Measurements from ENCODE around the gene CYP46A1. TPM values are rescaled to one million over a fixed set of nuclear protein-coding genes. Genes with fewer than 3 reads are reported as not detected.

Gene CYP46A1
- total and polyA plus RNA-seq, 7 donors: 0.09 to 1.5 (median 0.50) TPM

DNA sequence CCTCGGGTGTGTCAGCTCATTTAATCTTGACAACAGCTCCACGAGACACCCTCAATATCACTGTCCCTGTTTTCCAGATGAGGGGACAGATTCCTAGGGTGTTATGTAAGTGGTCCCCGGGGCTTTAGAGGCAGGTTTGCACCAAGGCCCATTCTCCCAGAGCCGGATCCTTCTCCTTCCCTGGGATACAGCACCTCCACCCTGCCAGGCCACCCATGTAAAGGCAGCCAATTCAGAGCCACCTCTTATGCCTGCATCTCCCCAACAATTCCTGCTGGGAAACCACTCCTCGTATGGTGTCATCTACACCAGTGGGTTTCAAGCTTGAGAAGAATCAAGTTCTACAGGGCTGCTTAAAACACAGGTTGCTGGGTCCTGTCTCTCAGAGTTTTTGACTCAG, 4.1 kb upstream of the CYP46A1 start:
- H3K27me3 ChIP-seq (ENCODE audit: insufficient read depth in 3 of 3, low read length in 2 of 3): peaks cover 0 to 10% (median 4%) of the 10 kb centered on the region in 3 donors
- no peaks in the 10 kb centered on the region for H3K4me1 ChIP-seq
- H3K9me3 ChIP-seq: no peaks in the 10 kb centered on the region
- H3K36me3 ChIP-seq (ENCODE audit: insufficient read depth in 1 of 2, low read depth in 1 of 2): no peaks in the 10 kb centered on the region
- no peak overlapping the region for H3K4me3 ChIP-seq
- intact Hi-C loops (cut with DNase I): loop anchor here in 1 of 2 donors (5.0 kb wide), 1 partner anchor 207 kb away; no protein-coding TSS in a partner anchor
- DNase-seq (no peak), ATAC-seq (no peak)
- TF ChIP-seq, protein P1, sequence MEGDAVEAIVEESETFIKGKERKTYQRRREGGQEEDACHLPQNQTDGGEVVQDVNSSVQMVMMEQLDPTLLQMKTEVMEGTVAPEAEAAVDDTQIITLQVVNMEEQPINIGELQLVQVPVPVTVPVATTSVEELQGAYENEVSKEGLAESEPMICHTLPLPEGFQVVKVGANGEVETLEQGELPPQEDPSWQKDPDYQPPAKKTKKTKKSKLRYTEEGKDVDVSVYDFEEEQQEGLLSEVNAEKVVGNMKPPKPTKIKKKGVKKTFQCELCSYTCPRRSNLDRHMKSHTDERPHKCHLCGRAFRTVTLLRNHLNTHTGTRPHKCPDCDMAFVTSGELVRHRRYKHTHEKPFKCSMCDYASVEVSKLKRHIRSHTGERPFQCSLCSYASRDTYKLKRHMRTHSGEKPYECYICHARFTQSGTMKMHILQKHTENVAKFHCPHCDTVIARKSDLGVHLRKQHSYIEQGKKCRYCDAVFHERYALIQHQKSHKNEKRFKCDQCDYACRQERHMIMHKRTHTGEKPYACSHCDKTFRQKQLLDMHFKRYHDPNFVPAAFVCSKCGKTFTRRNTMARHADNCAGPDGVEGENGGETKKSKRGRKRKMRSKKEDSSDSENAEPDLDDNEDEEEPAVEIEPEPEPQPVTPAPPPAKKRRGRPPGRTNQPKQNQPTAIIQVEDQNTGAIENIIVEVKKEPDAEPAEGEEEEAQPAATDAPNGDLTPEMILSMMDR (IDR thresholded peaks at IDR 0.05): no peak
- no peak overlapping the region for H3K27ac ChIP-seq
- 58 to 70% (median 62%) methylated on average over 5 of the region's 5 CpGs for WGBS, 3 donors

DNA sequence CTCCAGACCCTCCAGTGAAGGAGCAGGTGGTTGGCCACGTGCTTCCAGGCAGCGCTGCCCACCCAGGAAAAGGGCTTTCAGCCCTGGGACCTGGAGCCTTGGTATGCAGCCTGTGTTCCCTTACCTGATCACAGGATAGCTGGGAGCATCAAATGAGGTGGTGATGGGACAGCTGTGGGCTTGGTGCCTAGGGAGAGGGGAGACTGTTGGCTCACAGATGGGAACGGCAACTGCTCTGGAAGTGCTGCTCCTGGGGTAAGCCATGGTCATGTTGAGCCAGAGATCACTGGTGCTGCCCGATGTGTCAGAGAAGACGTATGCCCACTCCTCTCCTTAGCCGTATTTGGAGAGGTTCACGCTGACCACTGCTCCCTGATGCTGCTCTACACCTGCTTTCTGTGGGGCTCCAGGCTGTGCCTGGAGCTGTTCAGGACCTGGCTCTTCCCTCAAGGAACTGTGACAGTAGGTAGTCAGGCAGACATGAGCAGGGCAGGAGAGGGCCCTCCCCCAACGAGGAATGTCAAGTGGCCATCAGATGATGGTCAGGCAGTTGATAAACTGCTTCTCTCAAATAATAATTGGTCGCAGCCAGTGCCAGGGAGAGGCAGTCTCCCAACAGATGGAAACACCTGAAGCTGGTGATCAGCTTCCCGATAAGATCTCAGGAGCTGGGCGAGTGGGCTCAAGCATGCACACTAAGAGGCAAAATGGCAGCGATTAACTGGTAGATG, 2.8 kb upstream of the CYP46A1 start:
- H3K4me1 ChIP-seq: no peaks in the 10 kb centered on the region
- intact Hi-C loops (cut with DNase I): loop anchor here in 1 of 2 donors (5.0 kb wide), 1 partner anchor 206 kb away; no protein-coding TSS in a partner anchor
- DNase-seq (no peak), ATAC-seq (no peak)
- H3K9me3 ChIP-seq: no peaks in the 10 kb centered on the region
- H3K27me3 ChIP-seq (ENCODE audit: insufficient read depth in 3 of 3, low read length in 2 of 3): no peaks in the 10 kb centered on the region
- TF ChIP-seq, protein P1 (IDR thresholded peaks at IDR 0.05): no peak
- WGBS, 3 donors: 64 to 77% (median 72%) methylated on average over 12 of the region's 12 CpGs
- no peak overlapping the region for H3K27ac ChIP-seq
- no peak overlapping the region for H3K4me3 ChIP-seq
- no peaks in the 10 kb centered on the region for H3K36me3 ChIP-seq (ENCODE audit: insufficient read depth in 1 of 2, low read depth in 1 of 2)

DNA sequence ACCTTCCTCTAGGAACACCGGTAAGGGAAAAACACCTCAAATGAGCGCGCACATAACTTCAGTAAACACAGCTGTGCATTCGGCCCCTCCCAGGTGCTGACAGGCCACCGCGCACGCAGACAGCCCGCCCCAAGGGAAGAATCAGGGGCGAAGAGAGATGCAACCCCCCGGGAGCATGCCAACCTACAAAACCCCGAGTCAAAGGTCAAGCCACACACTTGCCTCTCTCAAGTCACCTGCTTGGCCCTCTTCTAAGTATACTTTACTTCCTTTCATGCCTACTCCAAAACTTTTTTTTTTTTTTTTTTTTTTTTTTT, 2.3 kb upstream of the CYP46A1 start:
- no peaks in the 10 kb centered on the region for H3K27me3 ChIP-seq (ENCODE audit: insufficient read depth in 3 of 3, low read length in 2 of 3)
- H3K9me3 ChIP-seq: no peaks in the 10 kb centered on the region
- no peak overlapping the region for H3K4me3 ChIP-seq
- intact Hi-C loops (cut with DNase I): loop anchor here (2.0 to 5.0 kb wide), 2 partner anchors 203 to 206 kb away; no protein-coding TSS in a partner anchor
- ATAC-seq (no peak), DNase-seq (no peak)
- no peaks in the 10 kb centered on the region for H3K36me3 ChIP-seq (ENCODE audit: insufficient read depth in 1 of 2, low read depth in 1 of 2)
- TF ChIP-seq, protein P1 (IDR thresholded peaks at IDR 0.05): no peak
- H3K4me1 ChIP-seq: no peaks in the 10 kb centered on the region
- WGBS, 3 donors: 70 to 86% (median 81%) methylated on average over 11 of the region's 11 CpGs
- H3K27ac ChIP-seq: no peak overlapping the region

- Histone ChIP-seq H3K9me3 (no peaks in the 10 kb centered on the region), H3K36me3 (ENCODE audit: insufficient read depth in 1 of 2, low read depth in 1 of 2) (no peaks in the 10 kb centered on the region), H3K4me1 (no peaks in the 10 kb centered on the region), H3K4me3 (peak overlapping the region; percentile 95), H3K27ac (peak overlapping the region; percentile 83), H3K27me3 (ENCODE audit: insufficient read depth in 3 of 3, low read length in 2 of 3) (no peaks in the 10 kb centered on the region)
- WGBS, 3 donors: 1% methylated on average over 36 to 42 of the region's 42 CpGs
- TF ChIP-seq, protein P1 (IDR thresholded peaks at IDR 0.05): peak; percentile 94
- peak; percentile 87 to 92 for DNase-seq
- peak; percentile 41 to 78 (median 58) for ATAC-seq
- intact Hi-C loops (cut with DNase I): loop anchor here (2.0 to 5.0 kb wide), 2 partner anchors 202 to 204 kb away; no protein-coding TSS in a partner anchor
These were observed 1.1 kb upstream of the CYP46A1 start for GRCh38 chr14:99682809-99683618.

All from psoas muscle (tissue), 8 donors.